ENCODE results near the gene LGALS1. TPM values are rescaled to one million over a fixed set of nuclear protein-coding genes. Genes with fewer than 3 reads are reported as not detected.

The LGALS1 gene
- total RNA-seq, 1 donor from 2014 or later: 892 TPM

Other genes with a start within 250 kb of the LGALS1 start
- 0.11 TPM in 2 replicates for gene ELFN2, start 248.2 kb upstream of the LGALS1 start, total RNA-seq
- gene MFNG, start 189.3 kb upstream of the LGALS1 start, total RNA-seq: 166 and 168 TPM in 2 replicates
- gene CARD10, start 156.2 kb upstream of the LGALS1 start, total RNA-seq: 0.09 TPM in 1 of 2 replicates, not detected in the other
- 0.74 and 1.1 TPM in 2 replicates for gene CDC42EP1, start 115.2 kb upstream of the LGALS1 start, total RNA-seq
- not detected in 2 replicates for gene LGALS2, start 95.5 kb upstream of the LGALS1 start, total RNA-seq
- 69.3 and 71.2 TPM in 2 replicates for gene GGA1, start 66.8 kb upstream of the LGALS1 start, total RNA-seq
- 117 and 122 TPM in 2 replicates for gene SH3BP1, start 36.0 kb upstream of the LGALS1 start, total RNA-seq
- gene PDXP, start 16.9 kb upstream of the LGALS1 start, total RNA-seq: 40.1 and 41.9 TPM in 2 replicates
- gene NOL12, start 10.7 kb downstream of the LGALS1 start, total RNA-seq: 55.4 and 60.6 TPM in 2 replicates
- gene TRIOBP, start 21.4 kb downstream of the LGALS1 start, total RNA-seq: 37.2 and 43.3 TPM in 2 replicates
- gene GCAT, start 132.3 kb downstream of the LGALS1 start, total RNA-seq: 24.2 and 25.5 TPM in 2 replicates
- gene GALR3, start 147.7 kb downstream of the LGALS1 start, total RNA-seq: 0.28 and 0.32 TPM in 2 replicates
- 24.7 and 27.3 TPM in 2 replicates for gene ANKRD54, start 168.7 kb downstream of the LGALS1 start, total RNA-seq
- 462 and 480 TPM in 2 replicates for gene EIF3L, start 173.8 kb downstream of the LGALS1 start, total RNA-seq
- gene MICALL1, start 230.7 kb downstream of the LGALS1 start, total RNA-seq: 22.7 and 29.1 TPM in 2 replicates